Adipocyte (in vitro differentiated cells): Measurements from ENCODE around the gene SPNS2.

Source experiments
- DNase-seq: peaks from one replicate; pipeline ENCODE4 v3.0.0-alpha.2; 2015; ENCODE audit warnings: low read depth
- H3K27me3 ChIP-seq: replicated peaks from 2 replicates; pipeline ENCODE4 v1.7.0; 2013; ENCODE audit warnings: mild to moderate bottlenecking, low read length, moderate library complexity; ENCODE audit not compliant: control insufficient read depth, insufficient read depth
- H3K36me3 ChIP-seq: 2 replicates; pipeline ENCODE4 v1.7.0; 2013; ENCODE audit warnings: low read length, mild to moderate bottlenecking, moderate library complexity; ENCODE audit not compliant: control insufficient read depth, insufficient read depth, severe bottlenecking
- H3K4me1 ChIP-seq: 2 replicates; pipeline ENCODE4 v1.7.0; 2013; ENCODE audit warnings: mild to moderate bottlenecking, low read length, moderate library complexity; ENCODE audit not compliant: control insufficient read depth, insufficient read depth
- H3K4me3 ChIP-seq: 2 replicates; pipeline ENCODE4 v1.7.0; 2013; ENCODE audit warnings: mild to moderate bottlenecking, low read length, moderate library complexity
- H3K9ac ChIP-seq: 2 replicates; pipeline ENCODE4 v1.7.0; 2013; ENCODE audit warnings: mild to moderate bottlenecking, low read length, moderate library complexity
- H3K9me3 ChIP-seq: 2 replicates; pipeline ENCODE4 v1.7.0; 2013; ENCODE audit warnings: mild to moderate bottlenecking, low read length, moderate library complexity; ENCODE audit not compliant: control insufficient read depth

The SPNS2 gene

DNA sequence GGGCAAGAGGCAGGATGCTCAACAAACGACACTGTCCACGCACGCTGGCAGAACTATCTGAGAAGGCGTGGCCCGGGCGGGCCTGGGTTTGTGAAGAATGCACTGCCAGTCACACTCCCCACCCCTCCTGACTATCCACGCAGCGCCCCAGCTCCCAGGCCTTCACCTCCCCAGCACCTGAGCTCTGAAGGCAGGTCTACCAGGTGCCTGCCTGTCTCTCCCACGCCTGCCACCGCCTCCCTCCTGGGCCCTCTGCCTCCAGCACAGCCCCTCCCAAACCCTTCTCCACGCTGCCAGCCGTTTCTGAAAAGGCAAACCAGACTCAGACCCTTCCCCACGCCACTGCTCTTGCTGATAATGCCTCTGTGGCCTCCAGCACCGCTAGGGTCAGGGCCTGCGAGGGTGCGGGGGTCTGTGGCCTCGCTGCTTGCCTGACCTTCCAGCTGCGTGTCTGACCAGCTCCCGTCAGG, 44.9 kb downstream of the SPNS2 start:
- H3K36me3 ChIP-seq: peaks cover 84% of the 10 kb centered on the region
- no peak for DNase-seq

GRCh38 chr17:4544135-4544950, 45.7 kb downstream of the SPNS2 start:
- Histone ChIP-seq H3K9ac (no peak overlapping the region), H3K4me1 (no peaks in the 10 kb centered on the region), H3K9me3 (no peaks in the 10 kb centered on the region), H3K4me3 (no peak overlapping the region), H3K27me3 (no peaks in the 10 kb centered on the region), H3K36me3 (peaks cover 88% of the 10 kb centered on the region)
- DNase-seq: no peak

More for the DNA sequence above, 44.9 kb downstream of the SPNS2 start:
- Histone ChIP-seq H3K9me3 (no peaks in the 10 kb centered on the region), H3K27me3 (no peaks in the 10 kb centered on the region), H3K4me1 (no peaks in the 10 kb centered on the region), H3K4me3 (no peak overlapping the region), H3K9ac (no peak overlapping the region)

DNA sequence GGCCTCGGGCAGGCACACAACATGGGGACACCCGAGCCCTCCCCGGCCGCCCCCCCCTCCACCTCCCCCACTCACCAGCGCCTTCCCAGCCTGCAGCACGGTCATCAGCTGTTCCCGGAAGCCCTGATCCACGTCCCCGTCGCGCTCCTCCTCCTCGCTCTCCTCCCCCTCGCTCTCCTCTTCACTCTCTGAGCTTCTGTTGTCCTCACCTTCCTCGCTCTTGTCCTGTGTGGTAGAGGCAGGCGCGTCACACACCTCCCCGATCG, 46.2 kb downstream of the SPNS2 start:
- no peaks in the 10 kb centered on the region for H3K9me3 ChIP-seq
- no peaks in the 10 kb centered on the region for H3K27me3 ChIP-seq
- no peak overlapping the region for H3K4me3 ChIP-seq
- no peak for DNase-seq
- H3K4me1 ChIP-seq: no peaks in the 10 kb centered on the region
- no peak overlapping the region for H3K9ac ChIP-seq
- H3K36me3 ChIP-seq: peaks cover 87% of the 10 kb centered on the region

- Histone ChIP-seq H3K9me3 (no peaks in the 10 kb centered on the region), H3K36me3 (peaks cover 87% of the 10 kb centered on the region), H3K4me3 (no peak overlapping the region), H3K27me3 (no peaks in the 10 kb centered on the region), H3K4me1 (no peaks in the 10 kb centered on the region), H3K9ac (no peak overlapping the region)
- no peak for DNase-seq
These were observed 46.7 kb downstream of the SPNS2 start for GRCh38 chr17:4545217-4545951.

DNA sequence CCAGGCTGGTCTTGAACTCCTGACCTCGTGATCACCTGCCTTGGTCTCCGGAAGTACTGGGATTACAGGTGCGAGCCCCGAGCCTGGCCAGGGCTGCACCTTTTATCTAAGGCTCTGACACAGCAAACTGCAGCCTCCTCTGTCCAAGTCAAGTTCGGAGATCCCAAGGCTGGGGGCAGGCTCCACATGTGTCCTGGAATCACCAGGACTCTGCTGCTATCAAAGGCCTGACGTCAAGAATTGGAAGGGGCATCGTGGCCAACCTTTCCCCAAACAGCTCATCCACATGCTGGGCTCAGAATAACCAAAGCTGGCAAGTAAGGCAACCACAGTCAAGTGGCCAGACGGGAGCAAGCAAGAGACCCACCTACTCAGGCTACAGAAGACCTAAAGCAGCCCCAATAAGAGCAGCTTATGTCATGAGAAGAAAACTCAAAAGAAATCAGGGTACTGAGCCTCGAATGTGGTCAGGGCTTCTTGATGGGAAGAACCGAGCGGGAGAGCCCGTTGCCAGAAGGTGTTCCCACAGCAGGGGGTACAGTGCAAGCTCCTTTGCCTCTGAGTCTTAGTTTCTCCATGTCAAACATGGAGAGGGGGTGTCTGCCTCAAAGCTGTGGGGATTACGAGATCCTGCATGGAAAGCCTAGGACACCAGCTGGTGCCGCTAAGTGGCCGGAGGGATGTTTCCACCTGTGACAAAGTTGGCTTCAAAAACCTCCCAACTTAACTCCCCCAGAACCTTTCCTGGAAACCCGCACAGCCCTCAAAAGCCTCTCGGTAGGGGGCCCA, 48.6 kb downstream of the SPNS2 start:
- no peak for DNase-seq
- Histone ChIP-seq H3K4me1 (no peaks in the 10 kb centered on the region), H3K36me3 (peaks cover 88% of the 10 kb centered on the region)

DNA sequence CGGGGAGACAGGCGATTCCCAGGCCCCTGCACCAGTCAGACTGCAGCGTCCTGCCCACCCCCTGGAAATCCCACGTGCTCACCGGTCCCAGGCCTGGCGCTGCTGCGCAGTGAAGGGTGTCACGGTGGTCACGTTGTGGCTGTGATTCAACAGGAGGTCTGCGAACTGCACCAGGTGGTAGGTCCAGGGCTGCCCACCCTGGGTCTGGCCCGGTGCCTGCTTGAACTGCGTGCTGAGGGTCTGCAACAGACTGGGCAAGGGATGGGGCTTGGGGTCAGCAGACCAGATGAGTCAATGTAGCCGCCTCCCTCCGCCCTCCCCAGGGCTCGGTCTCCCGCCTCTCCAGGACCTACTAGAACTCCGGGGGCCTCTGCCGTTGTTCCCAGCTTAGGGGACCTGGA, 49.4 kb downstream of the SPNS2 start:
- DNase-seq: no peak

More for the DNA sequence above, 48.6 kb downstream of the SPNS2 start:
- H3K9me3 ChIP-seq: no peaks in the 10 kb centered on the region
- H3K4me3 ChIP-seq: no peak overlapping the region
- H3K27me3 ChIP-seq: no peaks in the 10 kb centered on the region
- H3K9ac ChIP-seq: no peak overlapping the region

DNA sequence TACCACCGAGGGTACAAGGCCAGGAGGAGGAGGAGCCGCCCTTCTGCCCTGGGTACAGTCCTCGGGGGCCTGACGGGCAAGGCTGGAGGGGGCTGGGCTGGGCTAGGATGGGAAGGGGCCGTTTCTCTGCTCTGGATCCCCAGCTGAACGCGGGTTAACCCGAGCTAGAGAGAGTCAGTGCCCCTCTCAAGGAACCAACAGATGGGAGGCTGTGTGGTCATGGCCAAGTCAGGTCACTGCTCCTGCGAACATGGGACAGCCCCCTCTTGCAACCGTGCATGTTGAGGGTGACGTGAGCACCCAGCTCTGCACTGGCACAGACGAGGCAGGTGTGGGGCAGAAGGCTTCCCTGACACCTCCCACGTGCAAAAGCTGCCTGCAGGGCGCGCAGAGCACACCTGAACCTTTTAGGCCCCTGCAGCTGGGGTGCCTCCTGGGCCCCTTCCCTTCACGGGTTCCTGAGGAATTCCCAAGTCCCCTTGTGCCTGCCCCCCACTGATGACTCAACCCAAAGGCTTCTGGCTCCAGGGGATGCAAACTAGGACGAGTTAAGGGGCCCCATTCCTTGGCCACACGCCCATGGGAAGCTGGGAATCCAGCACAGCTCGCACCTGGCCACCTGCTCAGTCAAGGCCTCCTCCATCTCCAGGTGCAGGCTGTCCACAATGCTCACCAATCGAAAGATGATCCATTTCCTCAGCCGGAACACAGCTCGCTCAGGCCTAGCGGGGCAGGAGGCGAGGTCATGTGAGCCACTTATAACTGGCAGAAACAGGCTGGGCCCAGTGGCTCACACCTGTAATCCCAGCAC, 50.2 kb downstream of the SPNS2 start:
- Histone ChIP-seq H3K9me3 (no peaks in the 10 kb centered on the region), H3K4me3 (no peak overlapping the region), H3K4me1 (peaks cover 3% of the 10 kb centered on the region), H3K9ac (no peak overlapping the region), H3K27me3 (no peaks in the 10 kb centered on the region), H3K36me3 (peaks cover 82% of the 10 kb centered on the region)
- DNase-seq: no peak

More for the DNA sequence above, 49.4 kb downstream of the SPNS2 start:
- H3K27me3 ChIP-seq: no peaks in the 10 kb centered on the region
- no peaks in the 10 kb centered on the region for H3K4me1 ChIP-seq
- no peak overlapping the region for H3K4me3 ChIP-seq
- H3K36me3 ChIP-seq: peaks cover 87% of the 10 kb centered on the region
- H3K9ac ChIP-seq: no peak overlapping the region
- no peaks in the 10 kb centered on the region for H3K9me3 ChIP-seq

DNA sequence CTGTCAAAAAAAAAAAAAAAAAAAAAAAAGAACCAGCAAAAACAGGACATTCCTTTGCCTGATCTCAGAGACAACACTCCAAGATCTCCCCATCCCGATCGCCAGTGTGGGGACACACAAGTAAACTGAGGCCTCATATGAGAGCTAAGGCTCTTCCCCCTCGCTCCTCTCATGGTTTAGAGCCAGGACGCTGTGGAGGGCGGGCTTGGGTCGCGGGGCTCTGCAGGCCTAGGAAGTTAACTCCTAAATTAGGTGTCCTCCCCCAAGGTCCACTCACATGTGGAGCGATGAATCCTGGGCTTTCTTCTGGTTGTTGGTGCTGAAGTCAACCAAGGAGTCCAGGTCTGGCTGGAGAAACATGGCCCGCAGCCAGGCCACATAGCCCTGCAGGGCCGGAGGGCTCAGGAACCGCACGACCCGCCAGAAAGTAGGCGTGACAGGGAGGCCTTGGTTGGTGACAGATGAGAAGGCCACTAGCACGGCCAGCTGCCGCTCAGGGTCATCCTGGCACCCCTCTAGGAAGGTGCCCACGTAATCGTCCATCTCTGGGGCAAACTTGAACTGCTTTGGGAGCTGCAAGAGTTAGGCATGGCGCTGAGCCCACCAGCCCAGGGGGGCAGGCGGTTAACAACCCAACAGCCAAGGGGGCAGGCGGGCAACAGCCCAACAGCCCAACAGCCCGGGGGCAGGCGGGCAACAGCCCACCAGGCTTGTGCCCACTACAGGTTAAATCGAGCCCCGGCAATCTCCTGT, 51.3 kb downstream of the SPNS2 start:
- Histone ChIP-seq H3K4me1 (peaks cover 9% of the 10 kb centered on the region), H3K9me3 (no peaks in the 10 kb centered on the region), H3K9ac (no peak overlapping the region), H3K4me3 (no peak overlapping the region), H3K36me3 (peaks cover 77% of the 10 kb centered on the region), H3K27me3 (no peaks in the 10 kb centered on the region)
- no peak for DNase-seq

GRCh38 chr17:4550534-4551039, 51.9 kb downstream of the SPNS2 start:
- DNase-seq: no peak
- Histone ChIP-seq H3K36me3 (peaks cover 72% of the 10 kb centered on the region), H3K4me3 (no peak overlapping the region), H3K9ac (no peak overlapping the region), H3K4me1 (peaks cover 10% of the 10 kb centered on the region), H3K27me3 (no peaks in the 10 kb centered on the region), H3K9me3 (no peaks in the 10 kb centered on the region)

DNA sequence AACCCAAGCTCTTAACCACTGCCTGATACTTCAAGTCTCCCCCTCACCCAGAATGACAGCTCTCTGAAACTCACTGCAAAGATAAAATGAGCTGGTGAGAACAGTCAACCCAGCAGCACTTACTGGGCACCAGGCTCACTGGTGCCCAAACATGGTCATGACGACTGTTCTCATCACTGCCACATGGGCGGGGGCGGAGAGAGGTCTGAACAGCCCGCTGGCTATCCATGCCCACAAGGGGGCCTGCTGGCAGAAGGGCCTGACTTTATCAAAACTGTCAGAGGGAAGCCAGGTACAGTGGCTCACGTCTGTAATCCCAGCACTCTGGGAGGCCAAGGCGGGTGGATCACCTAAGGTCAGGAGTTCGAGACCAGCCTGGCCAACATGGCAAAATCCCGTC, 52.5 kb downstream of the SPNS2 start:
- peaks cover 15% of the 10 kb centered on the region for H3K4me1 ChIP-seq
- no peak overlapping the region for H3K9ac ChIP-seq
- H3K27me3 ChIP-seq: no peaks in the 10 kb centered on the region
- H3K9me3 ChIP-seq: no peaks in the 10 kb centered on the region
- DNase-seq: no peak
- H3K36me3 ChIP-seq: peaks cover 70% of the 10 kb centered on the region
- no peak overlapping the region for H3K4me3 ChIP-seq
